GM12801 (cell line): ENCODE results near the gene ELMO1.

ENCODE experiments used
- CTCF ChIP-seq: IDR thresholded peaks from one replicate; pipeline ENCODE4 v1.5.1; 2011; ENCODE audit warnings: control low read depth; ENCODE audit not compliant: insufficient read length; ENCODE audit errors: extremely low read depth

The ELMO1 gene

DNA sequence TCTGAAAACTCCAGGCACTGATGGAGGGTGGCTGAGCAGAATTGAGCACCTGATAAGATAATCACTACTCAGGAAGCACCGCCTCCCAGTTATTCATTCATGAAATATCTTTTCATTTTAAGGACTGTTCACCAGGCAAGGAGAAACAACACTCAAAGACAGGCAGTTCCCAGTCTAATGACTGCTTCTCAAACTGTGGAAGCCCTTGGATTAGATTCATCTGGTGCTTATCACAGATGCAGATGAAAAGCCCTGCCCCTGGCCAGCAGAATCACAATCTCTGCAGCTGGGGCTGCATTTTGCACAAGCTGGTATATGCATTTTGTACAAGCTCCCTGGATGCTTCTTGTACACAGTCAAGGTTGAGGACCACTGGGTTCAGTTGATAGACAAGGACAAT, 109.7 kb downstream of the ELMO1 start:
- no peak for TF ChIP-seq CTCF

GRCh38 chr7:37337522-37337921, 111.1 kb downstream of the ELMO1 start:
- TF ChIP-seq CTCF, result no peak

GRCh38 chr7:37336259-37336658, 112.4 kb downstream of the ELMO1 start:
- no peak for TF ChIP-seq CTCF

DNA sequence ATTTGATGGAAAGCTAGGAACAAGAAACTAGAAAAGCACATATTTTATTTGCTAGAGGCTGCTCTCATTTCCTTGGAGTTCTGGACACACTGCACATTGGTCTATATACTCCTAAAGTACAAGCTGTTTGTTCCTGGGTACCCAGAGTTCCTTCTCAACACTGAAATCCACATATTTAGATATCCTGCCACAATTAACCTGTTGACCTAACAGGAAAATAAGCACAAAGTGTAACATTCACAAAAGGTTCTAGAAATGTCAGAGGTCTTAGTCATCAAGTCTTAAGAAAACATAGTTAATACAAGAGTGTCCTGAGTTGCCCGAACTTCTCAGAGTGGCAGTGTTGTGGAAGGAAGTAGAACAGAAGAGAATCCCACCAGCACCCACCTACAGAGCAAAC, 115.6 kb downstream of the ELMO1 start:
- no peak for TF ChIP-seq CTCF

GRCh38 chr7:37332243-37333016, 116.2 kb downstream of the ELMO1 start:
- TF ChIP-seq CTCF, result no peak

DNA sequence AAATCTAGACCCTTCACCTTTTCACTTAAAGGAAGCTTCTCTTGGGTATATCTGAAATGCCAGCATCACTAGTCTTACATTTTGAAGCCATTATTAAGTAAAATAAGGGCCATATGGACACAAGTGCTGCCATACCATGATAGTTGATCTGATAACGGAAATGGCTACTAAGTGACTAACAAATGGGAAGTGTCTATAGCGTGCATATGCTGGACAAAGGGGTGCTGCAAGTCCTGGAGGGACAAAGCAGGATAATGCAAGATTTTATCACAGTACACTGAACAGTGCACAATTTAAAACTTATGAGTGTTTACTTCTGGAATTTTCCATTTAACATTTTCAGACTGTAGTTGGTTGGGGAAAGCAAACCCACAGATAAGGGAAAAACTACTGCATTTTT, 117.9 kb downstream of the ELMO1 start:
- TF ChIP-seq CTCF, result no peak

DNA sequence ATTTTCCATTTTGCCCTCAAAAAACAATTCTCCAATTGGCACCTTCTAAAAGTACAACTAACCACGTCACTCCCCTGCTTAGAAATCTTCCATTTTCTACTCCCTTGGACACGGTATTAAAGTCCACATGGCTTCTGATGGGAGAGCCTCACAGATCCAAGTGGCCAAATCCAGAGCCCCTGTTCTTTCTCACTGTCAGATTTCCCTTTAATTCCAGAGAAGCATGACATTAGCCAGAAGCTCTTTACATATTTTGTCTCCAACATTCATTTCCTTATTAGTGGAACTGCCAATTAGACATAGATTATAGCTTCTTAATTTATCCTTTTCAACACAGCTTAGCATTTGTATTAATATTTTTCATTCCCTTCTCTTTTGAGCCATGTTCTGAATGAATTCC, 118.7 kb downstream of the ELMO1 start:
- TF ChIP-seq CTCF, result no peak
